B cell (primary cell): ENCODE data around the gene TJAP1.

ENCODE experiments used
- CTCF ChIP-seq: fragments of 200-600 bp; IDR thresholded peaks from one replicate; pipeline ENCODE4 v1.8.0; 2022; ENCODE audit warnings: antibody characterized with exemption, mild to moderate bottlenecking
- EZH2 ChIP-seq: IDR thresholded peaks from 2 replicates; pipeline ENCODE4 v1.6.1; 2012; ENCODE audit warnings: borderline replicate concordance, low read depth, mild to moderate bottlenecking, moderate library complexity, low read length; ENCODE audit not compliant: insufficient read depth, poor library complexity, severe bottlenecking

GRCh38 chr6:43433148-43433547 is 44.2 kb upstream of the TJAP1 start:
- TF ChIP-seq CTCF (no peak), EZH2 (no peak)
